H1 (cell line): ENCODE measurements around the gene CHST11. TPM values are rescaled to one million over a fixed set of nuclear protein-coding genes. Genes with fewer than 3 reads are reported as not detected.

Source experiments
- CTCF ChIA-PET: fragments of 300-600 bp; sonication (Branson Sonifier 250); formaldehyde crosslinking; loops from one replicate; lab custom pipeline; 2021; ENCODE audit not compliant: partially characterized antibody; lab: Charles Lee
- POLR2A ChIA-PET: fragments of 300-600 bp; sonication (Branson Sonifier 250); formaldehyde crosslinking; loops from one replicate; lab custom pipeline; 2021; ENCODE audit warnings: inconsistent platforms; ENCODE audit not compliant: partially characterized antibody; lab: Charles Lee
- DNase-seq, 2 experiments: peaks; one replicate each; pipeline versions ENCODE4 v3.0.0 to v3.0.0-alpha.2; 2010 to 2022; ENCODE audit warnings: low spot score in 2 of 2, low read depth in 1 of 2, mixed read lengths in 1 of 2
- FAIRE-seq: peaks from 2 replicates; lab custom pipeline; 2011; peaks lifted over from hg19 to GRCh38; lab: Jason Lieb, UNC
- H2AFZ ChIP-seq: 2 replicates; pipeline ENCODE4 v1.8.1; 2012; ENCODE audit warnings: low read length, inconsistent platforms
- H2AK5ac ChIP-seq: 2 replicates; pipeline ENCODE4 v1.6.1; 2013; ENCODE audit warnings: low read depth, low read length
- H2BK120ac ChIP-seq: replicated peaks from 2 replicates; pipeline ENCODE3; 2013; ENCODE audit warnings: low read depth, low read length, inconsistent platforms
- H2BK12ac ChIP-seq: 2 replicates; pipeline ENCODE4 v1.6.1; 2013; ENCODE audit warnings: low read depth, low read length
- H2BK15ac ChIP-seq: 2 replicates; pipeline ENCODE4 v1.6.1; 2013; ENCODE audit warnings: low read length
- H2BK20ac ChIP-seq: 2 replicates; pipeline ENCODE4 v1.6.1; 2013; ENCODE audit warnings: low read length
- H2BK5ac ChIP-seq: 2 replicates; pipeline ENCODE4 v1.6.1; 2013; ENCODE audit warnings: low read depth, low read length
- H3K14ac ChIP-seq: 2 replicates; pipeline ENCODE4 v1.6.1; 2013; ENCODE audit warnings: inconsistent platforms; ENCODE audit not compliant: insufficient read length
- H3K18ac ChIP-seq: 2 replicates; pipeline ENCODE4 v1.6.1; 2013; ENCODE audit warnings: low read length; ENCODE audit errors: extremely low read depth
- H3K23ac ChIP-seq: 2 replicates; pipeline ENCODE4 v1.6.1; 2013; ENCODE audit warnings: inconsistent platforms; ENCODE audit not compliant: insufficient read length
- H3K23me2 ChIP-seq: 2 replicates; pipeline ENCODE4 v1.6.1; 2013; ENCODE audit warnings: low read depth, low read length
- H3K27ac ChIP-seq: 2 replicates; pipeline ENCODE4 v1.6.1; 2011; ENCODE audit warnings: low read depth, low read length, inconsistent platforms
- H3K27me3 ChIP-seq, 4 experiments: replicated peaks in 1 of 4; 1 replicate in 1 of 4; 2 replicates in 3 of 4; pipeline versions ENCODE4 v1.6.1 to v1.8.1; 2011 to 2013; ENCODE audit warnings: low read length in 3 of 4, mild to moderate bottlenecking in 3 of 4, inconsistent platforms in 2 of 4, mixed read lengths in 2 of 4, moderate library complexity in 1 of 4; ENCODE audit not compliant: control insufficient read depth in 3 of 4, insufficient read depth in 3 of 4; ENCODE audit errors: extremely low read depth in 1 of 4
- H3K36me3 ChIP-seq, 4 experiments: 2 replicates each; pipeline versions ENCODE4 v1.6.1 to v1.8.1; 2011 to 2013; ENCODE audit warnings: mild to moderate bottlenecking in 4 of 4, low read length in 3 of 4, moderate library complexity in 2 of 4, control low read depth in 1 of 4, inconsistent platforms in 1 of 4; ENCODE audit not compliant: insufficient read depth in 4 of 4, control insufficient read depth in 2 of 4
- H3K4ac ChIP-seq: replicated peaks from 2 replicates; pipeline ENCODE3; 2013; ENCODE audit warnings: low read length, low read depth, mixed read lengths, inconsistent platforms; ENCODE audit not compliant: insufficient read length
- H3K4me1 ChIP-seq, 4 experiments: replicated peaks in 1 of 4; 1 replicate in 1 of 4; 2 replicates in 3 of 4; pipeline versions ENCODE4 v1.6.1 to v1.8.1; 2011 to 2013; ENCODE audit warnings: low read length in 3 of 4, inconsistent platforms in 2 of 4, mixed read lengths in 1 of 4; ENCODE audit not compliant: insufficient read depth in 4 of 4, control insufficient read depth in 3 of 4
- H3K4me2 ChIP-seq, 2 experiments: 2 replicates each; pipeline versions ENCODE4 v1.6.1 to v1.8.1; 2011 to 2013; ENCODE audit warnings: low read depth in 2 of 2, low read length in 2 of 2, control low read depth in 1 of 2, inconsistent platforms in 1 of 2, mild to moderate bottlenecking in 1 of 2; ENCODE audit not compliant: insufficient read depth in 1 of 2
- H3K4me3 ChIP-seq, 4 experiments: fragments of 200-600, 300-600 bp in 1 of 4; sonication (generic), shearing (Covaris generic), sonication (Bioruptor Twin) in 1 of 4; 2 replicates each; pipeline versions ENCODE4 v1.5.1 to v1.8.1; 2011 to 2016; ENCODE audit warnings: low read length in 4 of 4, low read depth in 3 of 4, control low read depth in 2 of 4, inconsistent platforms in 2 of 4, mild to moderate bottlenecking in 2 of 4, mixed read lengths in 1 of 4, moderate library complexity in 1 of 4; ENCODE audit not compliant: insufficient read depth in 2 of 4; ENCODE audit errors: extremely low read depth in 1 of 4
- H3K56ac ChIP-seq: replicated peaks from 2 replicates; pipeline ENCODE3; 2013; ENCODE audit warnings: low read depth, mild to moderate bottlenecking, mixed read lengths, low read length, inconsistent platforms; ENCODE audit not compliant: insufficient read length
- H3K79me1 ChIP-seq: 2 replicates; pipeline ENCODE4 v1.6.1; 2013; ENCODE audit warnings: low read depth, low read length, control low read depth
- H3K79me2 ChIP-seq, 2 experiments: 2 replicates each; pipeline versions ENCODE4 v1.6.1 to v1.8.1; 2012 to 2013; ENCODE audit warnings: low read length in 2 of 2, mild to moderate bottlenecking in 2 of 2, inconsistent platforms in 1 of 2; ENCODE audit not compliant: insufficient read depth in 2 of 2, control insufficient read depth in 1 of 2
- H3K9ac ChIP-seq, 4 experiments: replicated peaks in 1 of 4; 1 replicate in 1 of 4; 2 replicates in 3 of 4; pipeline versions ENCODE4 v1.6.1 to v1.8.1; 2011 to 2013; ENCODE audit warnings: low read depth in 3 of 4, low read length in 3 of 4, control low read depth in 2 of 4, mild to moderate bottlenecking in 2 of 4, moderate library complexity in 2 of 4, inconsistent platforms in 1 of 4; ENCODE audit errors: extremely low read depth in 1 of 4
- H3K9me3 ChIP-seq, 2 experiments: 2 replicates each; pipeline versions ENCODE4 v1.6.1 to v1.8.1; 2012 to 2013; ENCODE audit warnings: mild to moderate bottlenecking in 2 of 2, moderate library complexity in 2 of 2, control low read depth in 1 of 2, inconsistent platforms in 1 of 2, low read depth in 1 of 2, low read length in 1 of 2, mixed read lengths in 1 of 2; ENCODE audit not compliant: insufficient read depth in 2 of 2
- H4K20me1 ChIP-seq, 2 experiments: replicated peaks in 1 of 2; 2 replicates each; pipeline versions ENCODE3 to v1.8.1; 2011 to 2013; ENCODE audit warnings: inconsistent platforms in 2 of 2, low read length in 2 of 2, mild to moderate bottlenecking in 1 of 2; ENCODE audit not compliant: insufficient read depth in 2 of 2, control insufficient read depth in 1 of 2
- H4K5ac ChIP-seq: 2 replicates; pipeline ENCODE4 v1.6.1; 2013; ENCODE audit warnings: low read length, low read depth, mixed read lengths, inconsistent platforms; ENCODE audit not compliant: insufficient read length
- H4K8ac ChIP-seq: 2 replicates; pipeline ENCODE4 v1.8.0; 2013; ENCODE audit warnings: mild to moderate bottlenecking, moderate library complexity, low read length, inconsistent platforms; ENCODE audit not compliant: insufficient read depth; ENCODE audit errors: extremely low read depth
- H4K91ac ChIP-seq: replicated peaks from 2 replicates; pipeline ENCODE3; 2013; ENCODE audit warnings: low read length, mixed read lengths, inconsistent platforms; ENCODE audit not compliant: insufficient read length
- CBX5 ChIP-seq: fragments of 300-800, 300-1000 bp; sonication (generic); IDR thresholded peaks from 2 replicates; pipeline ENCODE4 v1.7.1; 2016; ENCODE audit warnings: antibody characterized with exemption, low read length, low read depth
- CHD1 ChIP-seq: IDR thresholded peaks from 2 replicates; pipeline ENCODE4 v1.6.1; 2012; ENCODE audit warnings: low read depth, low read length, improper control_type of control experiment
- CHD2 ChIP-seq: IDR thresholded peaks from 2 replicates; pipeline ENCODE4 v1.6.1; 2012; ENCODE audit warnings: low read length, improper control_type of control experiment
- FOSL1 ChIP-seq: IDR thresholded peaks from 2 replicates; pipeline ENCODE4 v1.6.1; 2011; ENCODE audit warnings: mild to moderate bottlenecking, low read depth, low read length, moderate library complexity; ENCODE audit not compliant: insufficient read depth
- KDM1A ChIP-seq: fragments of 200-600, 300-600 bp; sonication (generic); IDR thresholded peaks from 2 replicates; pipeline ENCODE4 v1.7.1; 2016; ENCODE audit warnings: mild to moderate bottlenecking, low read length, borderline replicate concordance
- SP4 ChIP-seq: IDR thresholded peaks from 2 replicates; pipeline ENCODE4 v1.6.1; 2012; ENCODE audit warnings: low read length, inconsistent platforms
- WGBS, 2 experiments: shearing (Covaris generic) in 1 of 2; methylation state at CpG; one replicate each; pipeline versions ENCODE4 v1.1.6 to v1.1.7; 2013 to 2015; ENCODE audit warnings: low lambda C conversion rate in 2 of 2, mixed read lengths in 2 of 2, inconsistent platforms in 1 of 2, low coverage in 1 of 2, missing lambda C conversion rate in 1 of 2; ENCODE audit not compliant: insufficient replicate concordance in 2 of 2, insufficient coverage in 1 of 2, insufficient read length in 1 of 2; ENCODE audit errors: extremely low coverage in 1 of 2, missing lambda C conversion rate in 1 of 2; 5-methylcytosine and 5-hydroxymethylcytosine counted together
- polyA plus RNA-seq, 7 experiments: library from polyadenylated mRNA; depleted of rRNA in 3 of 7; stranded (reverse) in 5 of 7; unstranded in 2 of 7; fragments of >200 nt in 5 of 7; fragments of 200-250 nt in 2 of 7; gene quantifications; 1 replicate in 5 of 7; 2 replicates in 1 of 7; 4 replicates in 1 of 7; pipeline versions ENCODE4 v1.2.1 to v1.2.3, GENCODE V29; 2011 to 2013; ENCODE audit warnings: missing spikeins in 2 of 7, mixed read lengths in 2 of 7
- total RNA-seq: library from RNA; stranded (reverse); fragmentation: NEBNext Ultra II Directional; extraction: Animal tissue kit (Norgen Biotek cat#: 25700); gene quantifications from 2 replicates; pipeline ENCODE4 v1.2.1, GENCODE V29; 2021

The CHST11 gene
- total and polyA plus RNA-seq, 2 of the 8 experiments (the other 6 are each of a cell fraction or from before 2014, with no cell fraction given) = 14.4 to 20.8 TPM

DNA sequence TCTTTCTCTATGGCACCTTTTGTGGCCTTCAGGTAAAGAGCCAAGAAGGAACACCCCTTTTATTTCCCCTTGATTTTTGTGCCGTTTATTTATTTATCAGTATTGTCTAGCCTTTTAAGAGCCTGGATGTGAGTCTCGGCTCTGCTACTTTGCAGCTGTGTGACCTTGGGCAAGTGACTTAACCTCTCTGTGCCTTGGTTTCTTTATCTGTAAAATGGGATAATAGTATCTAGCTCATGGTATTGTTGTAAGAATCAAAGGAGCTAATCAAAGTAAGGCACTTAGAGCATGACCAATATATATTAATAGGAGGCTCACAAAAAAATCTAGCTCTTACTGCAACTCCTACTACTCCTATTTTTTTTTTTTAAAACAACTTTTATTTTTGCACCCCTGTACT lies 179.7 kb downstream of the CHST11 start:
- no peak for FAIRE-seq
- H2BK120ac ChIP-seq = no peak overlapping the region
- no peak overlapping the region for H4K8ac ChIP-seq
- H3K56ac ChIP-seq = no peak overlapping the region
- H3K9ac ChIP-seq = no peak overlapping the region
- TF ChIP-seq KDM1A (0 out of 2 replicates have a peak, but pooled peaks have one; percentile 11), CHD2 (no peak), FOSL1 (no peak), CHD1 (no peak), SP4 (no peak), CBX5 (no peak)
- no peak overlapping the region for H2BK15ac ChIP-seq
- H3K27me3 ChIP-seq = no peaks in the 10 kb centered on the region
- no peak overlapping the region for H3K4ac ChIP-seq
- no peak overlapping the region for H4K5ac ChIP-seq
- H3K4me3 ChIP-seq = no peak overlapping the region
- H3K14ac ChIP-seq = no peak overlapping the region
- H2BK20ac ChIP-seq = no peak overlapping the region
- no peak overlapping the region for H3K27ac ChIP-seq
- H3K9me3 ChIP-seq = no peaks in the 10 kb centered on the region
- no peaks in the 10 kb centered on the region for H3K79me1 ChIP-seq
- no peak overlapping the region for H3K18ac ChIP-seq
- no peaks in the 10 kb centered on the region for H3K23me2 ChIP-seq
- H2AK5ac ChIP-seq = no peak overlapping the region; the same call in 1 of the 2 replicates
- no peak overlapping the region for H2BK12ac ChIP-seq
- no peak overlapping the region for H3K23ac ChIP-seq
- H3K4me2 ChIP-seq = no peak overlapping the region
- no peak overlapping the region for H2BK5ac ChIP-seq
- H3K36me3 ChIP-seq = no peaks in the 10 kb centered on the region
- WGBS, 2 experiments = 87% methylated on average over 2 of the region's 2 CpGs; no CpG with 5 or more reads in 1 of the 2 experiments
- H3K79me2 ChIP-seq = no peaks in the 10 kb centered on the region
- H2AFZ ChIP-seq = no peak overlapping the region
- peaks cover 1 to 2% of the 10 kb centered on the region in 2 experiments for H4K20me1 ChIP-seq
- H4K91ac ChIP-seq = no peak overlapping the region
- ChIA-PET CTCF (interaction anchor here (0.6 to 2.2 kb wide), 3 partner anchors 18 to 438 kb away, joined by 4 to 9 read pairs (median 5); no protein-coding TSS in a partner anchor), POLR2A (no interaction called here)
- no peaks in the 10 kb centered on the region; a peak in 1 of 7 replicates for H3K4me1 ChIP-seq
- DNase-seq = no peak
